Neural progenitor cell (in vitro differentiated cells): ENCODE results near the gene GRIN2D. TPM values are rescaled to one million over a fixed set of nuclear protein-coding genes. Genes with fewer than 3 reads are reported as not detected.
A peak's percentile ranks its signal among the peaks of the same experiment; 100 is the strongest.

Experiments
- DNase-seq: peaks from one replicate; pipeline ENCODE4 v3.0.0-alpha.2; 2016; ENCODE audit warnings: low spot score
- H2AFZ ChIP-seq: fragments of 200-600 bp; sonication (generic); replicated peaks from 2 replicates; pipeline ENCODE4 v1.6.1; 2016; ENCODE audit warnings: antibody characterized with exemption
- H3F3A ChIP-seq: fragments of 200-600 bp; sonication (generic); 2 replicates; pipeline ENCODE4 v1.6.1; 2016; ENCODE audit warnings: antibody characterized with exemption, low read depth
- H3K27ac ChIP-seq: fragments of 200-600 bp; sonication (generic); 2 replicates; pipeline ENCODE4 v1.5.1; 2016; ENCODE audit warnings: mild to moderate bottlenecking
- H3K27me3 ChIP-seq: fragments of 200-600 bp; sonication (generic); 2 replicates; pipeline ENCODE4 v1.6.1; 2016; ENCODE audit warnings: mild to moderate bottlenecking, moderate library complexity
- H3K36me3 ChIP-seq: fragments of 200-600 bp; sonication (generic); 2 replicates; pipeline ENCODE4 v1.5.1; 2016
- H3K4me1 ChIP-seq: fragments of 200-600 bp; sonication (generic); 2 replicates; pipeline ENCODE4 v1.6.1; 2016; ENCODE audit warnings: mixed run types
- H3K4me2 ChIP-seq: fragments of 200-600 bp; sonication (generic); 2 replicates; pipeline ENCODE4 v1.6.1; 2016
- H3K4me3 ChIP-seq: fragments of 200-600 bp; sonication (generic); 2 replicates; pipeline ENCODE4 v1.5.1; 2016
- H3K79me2 ChIP-seq: fragments of 200-600 bp; sonication (generic); 2 replicates; pipeline ENCODE4 v1.6.1; 2016; ENCODE audit warnings: low read depth
- H3K9ac ChIP-seq: fragments of 200-600 bp; sonication (generic); 2 replicates; pipeline ENCODE4 v1.6.1; 2016
- H3K9me3 ChIP-seq: fragments of 200-600 bp; sonication (generic); 2 replicates; pipeline ENCODE4 v1.5.1; 2016; ENCODE audit warnings: low read depth
- H4K20me1 ChIP-seq: fragments of 200-600 bp; sonication (generic); 2 replicates; pipeline ENCODE4 v1.6.1; 2016; ENCODE audit warnings: low read depth
- H3K27ac Mint-ChIP-seq: 3 replicates; pipeline ENCODE4 v1.8.0; 2021; ENCODE audit warnings: mixed read lengths
- H3K27me3 Mint-ChIP-seq: 2 replicates; pipeline ENCODE4 v1.8.0; 2022; ENCODE audit warnings: low read depth, mild to moderate bottlenecking, inconsistent platforms, moderate library complexity, mixed read lengths; ENCODE audit not compliant: insufficient read depth
- H3K36me3 Mint-ChIP-seq: 3 replicates; pipeline ENCODE4 v1.8.0; 2021; ENCODE audit warnings: mixed read lengths
- H3K4me1 Mint-ChIP-seq: 3 replicates; pipeline ENCODE4 v1.8.0; 2021; ENCODE audit warnings: mixed read lengths
- H3K4me3 Mint-ChIP-seq: 3 replicates; pipeline ENCODE4 v1.8.0; 2021; ENCODE audit warnings: mild to moderate bottlenecking, moderate library complexity, mixed read lengths
- H3K9me3 Mint-ChIP-seq: 3 replicates; pipeline ENCODE4 v1.8.0; 2020; ENCODE audit warnings: mixed read lengths
- EZH2 ChIP-seq: fragments of 200-600 bp; sonication (generic); IDR thresholded peaks from 2 replicates; pipeline ENCODE4 v1.6.1; 2017; ENCODE audit warnings: antibody characterized with exemption, mild to moderate bottlenecking, moderate library complexity
- EZH2phosphoT487 ChIP-seq: fragments of 200-600 bp; sonication (generic); IDR thresholded peaks from 2 replicates; pipeline ENCODE4 v1.6.1; 2017; ENCODE audit warnings: antibody characterized with exemption
- total RNA-seq: library from RNA; depleted of rRNA; stranded (reverse); fragments of >200 nt; gene quantifications from 2 replicates; pipeline ENCODE4 v1.2.3, GENCODE V29; 2015; ENCODE audit warnings: low replicate concordance
- TF ChIP-seq, protein P1 (sequence below): fragments of 200-600 bp; sonication (generic); IDR thresholded peaks from 2 replicates; pipeline ENCODE4 v1.5.1; 2017; ENCODE audit warnings: antibody characterized with exemption, mild to moderate bottlenecking

The GRIN2D gene
- total RNA-seq: 0.28 and 0.45 TPM in 2 replicates

DNA sequence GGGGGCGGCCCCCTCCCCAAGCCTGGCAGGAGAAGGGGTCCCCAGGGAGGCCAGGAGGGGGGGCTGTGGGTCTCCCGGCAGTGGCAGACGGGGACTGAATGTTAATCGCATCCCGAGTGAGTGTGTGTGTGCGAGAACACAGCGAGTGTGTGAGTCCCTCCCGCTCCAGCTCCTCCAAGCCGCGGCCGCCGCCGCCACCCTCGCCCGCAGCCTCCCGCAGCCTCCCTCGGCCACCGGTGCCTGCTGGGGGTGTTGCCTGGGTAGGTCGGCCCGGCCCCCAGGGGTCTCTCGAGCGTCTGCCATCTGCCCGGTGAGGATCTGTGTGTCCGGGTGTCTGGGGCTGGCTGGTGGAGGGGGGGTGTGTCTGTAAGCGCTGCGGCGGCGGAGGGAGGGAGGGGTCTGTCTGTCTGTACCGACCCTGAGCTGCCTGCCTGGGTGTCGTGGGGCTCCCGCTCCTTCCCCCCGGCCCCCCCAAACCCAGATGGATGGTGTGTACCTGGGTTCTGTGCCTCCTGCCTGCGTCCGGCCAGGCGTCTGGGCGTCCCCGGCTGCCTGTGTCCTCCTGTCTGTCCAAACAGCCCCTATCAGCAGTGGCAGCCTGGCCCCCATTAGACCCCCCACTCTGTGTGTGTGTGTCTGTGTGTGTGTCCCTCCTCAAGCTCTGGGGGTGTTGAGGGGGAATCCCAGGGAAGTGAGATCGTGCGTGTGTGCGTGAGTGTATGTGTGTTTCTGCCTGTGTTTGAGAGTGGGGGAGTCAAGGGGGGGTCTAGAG, at the start of gene GRIN2D:
Gene GRIN2D (plus strand): TSS at position 110 of the 772 bp plus-strand sequence. CDS start 4,725 bp downstream, outside the sequence.
- Histone ChIP-seq H3K27ac (no peak within 1 kb of the TSS), H3K4me1 (peaks cover 29% of the 10 kb centered on the region), H3K9me3 (no peaks in the 10 kb centered on the region), H3F3A (peaks cover 19% of the 10 kb centered on the region), H3K9ac (no peak within 1 kb of the TSS), H3K79me2 (peaks cover 20% of the 10 kb centered on the region), H2AFZ (no peak within 1 kb of the TSS), H3K36me3 (no peaks in the 10 kb centered on the region), H3K27me3 (peaks cover 67% of the 10 kb centered on the region), H3K4me3 (peak within 1 kb of the TSS; percentile 53), H4K20me1 (peaks cover 5% of the 10 kb centered on the region), H3K4me2 (peak within 1 kb of the TSS; percentile 86)
- DNase-seq: peak; percentile 76
- H3K27ac Mint-ChIP-seq: peak within 1 kb of the TSS; percentile 91
- H3K9me3 Mint-ChIP-seq: no peaks in the 10 kb centered on the region
- H3K4me3 Mint-ChIP-seq: peak within 1 kb of the TSS; percentile 84
- TF ChIP-seq, protein P1, sequence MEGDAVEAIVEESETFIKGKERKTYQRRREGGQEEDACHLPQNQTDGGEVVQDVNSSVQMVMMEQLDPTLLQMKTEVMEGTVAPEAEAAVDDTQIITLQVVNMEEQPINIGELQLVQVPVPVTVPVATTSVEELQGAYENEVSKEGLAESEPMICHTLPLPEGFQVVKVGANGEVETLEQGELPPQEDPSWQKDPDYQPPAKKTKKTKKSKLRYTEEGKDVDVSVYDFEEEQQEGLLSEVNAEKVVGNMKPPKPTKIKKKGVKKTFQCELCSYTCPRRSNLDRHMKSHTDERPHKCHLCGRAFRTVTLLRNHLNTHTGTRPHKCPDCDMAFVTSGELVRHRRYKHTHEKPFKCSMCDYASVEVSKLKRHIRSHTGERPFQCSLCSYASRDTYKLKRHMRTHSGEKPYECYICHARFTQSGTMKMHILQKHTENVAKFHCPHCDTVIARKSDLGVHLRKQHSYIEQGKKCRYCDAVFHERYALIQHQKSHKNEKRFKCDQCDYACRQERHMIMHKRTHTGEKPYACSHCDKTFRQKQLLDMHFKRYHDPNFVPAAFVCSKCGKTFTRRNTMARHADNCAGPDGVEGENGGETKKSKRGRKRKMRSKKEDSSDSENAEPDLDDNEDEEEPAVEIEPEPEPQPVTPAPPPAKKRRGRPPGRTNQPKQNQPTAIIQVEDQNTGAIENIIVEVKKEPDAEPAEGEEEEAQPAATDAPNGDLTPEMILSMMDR: peak; percentile 34
- TF ChIP-seq EZH2phosphoT487: no peak
- peak; percentile 53 for TF ChIP-seq EZH2
- no peaks in the 10 kb centered on the region for H3K36me3 Mint-ChIP-seq
- H3K4me1 Mint-ChIP-seq: peaks cover 45% of the 10 kb centered on the region
- peaks cover 31% of the 10 kb centered on the region for H3K27me3 Mint-ChIP-seq

DNA sequence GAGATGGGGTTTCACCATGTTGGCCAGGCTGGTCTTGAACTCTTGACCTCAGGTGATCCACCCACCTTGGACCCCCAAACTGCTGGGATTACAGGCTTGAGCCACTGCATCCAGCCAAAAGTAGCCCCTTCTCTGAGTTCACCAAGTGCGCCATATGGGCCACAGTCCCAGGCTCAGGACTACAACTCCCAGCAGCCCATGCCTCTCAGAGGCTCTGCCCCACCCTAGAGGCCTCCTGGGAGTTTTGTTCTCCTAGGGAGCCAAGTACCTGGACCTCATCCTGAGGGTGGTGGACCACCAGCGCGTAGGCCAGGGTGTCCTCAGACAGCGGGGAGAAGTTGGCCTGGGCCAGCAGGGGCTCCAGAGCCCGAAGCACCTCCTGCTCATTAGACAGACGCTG, 48.6 kb upstream of the GRIN2D start:
- H3K27me3 Mint-ChIP-seq: peaks cover 14% of the 10 kb centered on the region
- TF ChIP-seq, protein P1: no peak
- TF ChIP-seq EZH2 (no peak), EZH2phosphoT487 (no peak)
- H3K4me1 Mint-ChIP-seq: peaks cover 8% of the 10 kb centered on the region
- no peaks in the 10 kb centered on the region for H3K9me3 Mint-ChIP-seq
- Histone ChIP-seq H3K4me1 (no peaks in the 10 kb centered on the region), H3K27me3 (no peaks in the 10 kb centered on the region), H3K27ac (no peak overlapping the region), H3K9me3 (no peaks in the 10 kb centered on the region), H3K79me2 (no peaks in the 10 kb centered on the region), H4K20me1 (no peaks in the 10 kb centered on the region), H2AFZ (no peak overlapping the region), H3K4me3 (no peak overlapping the region), H3K36me3 (no peaks in the 10 kb centered on the region), H3K4me2 (no peak overlapping the region), H3K9ac (no peak overlapping the region), H3F3A (no peaks in the 10 kb centered on the region)
- no peak overlapping the region for H3K4me3 Mint-ChIP-seq
- no peak overlapping the region for H3K27ac Mint-ChIP-seq
- no peaks in the 10 kb centered on the region for H3K36me3 Mint-ChIP-seq
- no peak for DNase-seq

DNA sequence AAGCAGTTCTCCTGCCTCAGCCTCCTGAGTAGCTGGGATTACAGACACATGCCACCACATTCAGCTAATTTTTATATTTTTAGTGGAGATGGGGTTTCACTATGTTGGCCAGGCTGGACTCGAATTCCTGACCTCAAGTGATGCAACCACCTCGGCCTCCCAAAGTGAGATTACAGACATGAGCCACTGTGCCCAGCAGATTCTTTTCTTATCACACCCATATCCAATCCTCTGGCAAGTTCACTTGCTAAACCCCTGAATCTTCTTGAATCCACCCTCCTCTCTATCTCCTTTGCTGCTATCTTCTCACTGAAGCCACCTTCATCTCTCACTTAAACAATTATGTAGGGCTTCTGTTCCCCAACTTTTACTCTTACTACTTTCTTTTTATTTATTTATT, 47.3 kb upstream of the GRIN2D start:
- H3K4me3 ChIP-seq: no peak overlapping the region
- no peaks in the 10 kb centered on the region for H3K9me3 Mint-ChIP-seq
- H3F3A ChIP-seq: no peaks in the 10 kb centered on the region
- no peak overlapping the region for H3K4me3 Mint-ChIP-seq
- no peak for DNase-seq
- H3K4me2 ChIP-seq: no peak overlapping the region
- H3K36me3 ChIP-seq: no peaks in the 10 kb centered on the region
- TF ChIP-seq, protein P1: no peak
- TF ChIP-seq EZH2: no peak
- no peak for TF ChIP-seq EZH2phosphoT487
- no peak overlapping the region for H3K27ac Mint-ChIP-seq
- H4K20me1 ChIP-seq: no peaks in the 10 kb centered on the region
- H3K9me3 ChIP-seq: no peaks in the 10 kb centered on the region
- no peak overlapping the region for H2AFZ ChIP-seq
- H3K9ac ChIP-seq: no peak overlapping the region
- no peak overlapping the region for H3K27ac ChIP-seq
- peaks cover 17% of the 10 kb centered on the region for H3K27me3 Mint-ChIP-seq
- H3K4me1 Mint-ChIP-seq: peaks cover 7% of the 10 kb centered on the region
- H3K36me3 Mint-ChIP-seq: no peaks in the 10 kb centered on the region
- no peaks in the 10 kb centered on the region for H3K4me1 ChIP-seq
- no peaks in the 10 kb centered on the region for H3K79me2 ChIP-seq
- no peaks in the 10 kb centered on the region for H3K27me3 ChIP-seq
